HEK293 (cell line): ENCODE results near the gene INO80.

Experiments
- CTCF ChIA-PET: fragments of 350-600 bp; formaldehyde crosslinking; extraction: SDS; loops from one replicate; lab custom pipeline; 2021; ENCODE audit warnings: antibody characterized with exemption; lab: Yijun Ruan, JAX
- POLR2A ChIA-PET: fragments of 300-600 bp; formaldehyde crosslinking; extraction: SDS; loops from one replicate; lab custom pipeline; 2020; ENCODE audit warnings: antibody characterized with exemption, inconsistent platforms; lab: Yijun Ruan, JAX
- H3K27ac ChIP-seq: fragments of 200-500 bp; sonication (Bioruptor generic); 2 replicates; pipeline ENCODE4 v1.5.1; 2014; ENCODE audit warnings: low read depth, low read length, control low read depth, inconsistent platforms; ENCODE audit errors: extremely low read depth
- H3K36me3 ChIP-seq, 2 experiments: fragments of 200-500 bp in 1 of 2; sonication (Bioruptor generic) in 1 of 2; 1 replicate in 1 of 2; 2 replicates in 1 of 2; pipeline ENCODE4 v1.5.1; 2014 to 2017; ENCODE audit warnings: inconsistent platforms in 2 of 2, low read length in 2 of 2; ENCODE audit not compliant: control insufficient read depth in 2 of 2, insufficient read depth in 1 of 2
- H3K4me1 ChIP-seq: fragments of 200-500 bp; sonication (Bioruptor generic); 2 replicates; pipeline ENCODE4 v1.5.1; 2014; ENCODE audit warnings: mild to moderate bottlenecking, low read length, inconsistent platforms; ENCODE audit not compliant: control insufficient read depth, insufficient read depth
- H3K4me3 ChIP-seq: 2 replicates; pipeline ENCODE4 v1.5.1; 2011; ENCODE audit warnings: low read depth, mild to moderate bottlenecking, control low read depth, low read length, moderate library complexity
- H3K9me3 ChIP-seq: fragments of 200-500 bp; sonication (Bioruptor generic); 2 replicates; pipeline ENCODE4 v1.5.1; 2014; ENCODE audit warnings: low read depth, low read length, inconsistent platforms; ENCODE audit not compliant: control insufficient read depth, insufficient read depth
- EGR2 ChIP-seq: fragments of 450-650 bp; formaldehyde crosslinking; IDR thresholded peaks from 2 replicates; pipeline ENCODE4 v1.5.1; 2016; ENCODE audit warnings: low read depth, missing biosample characterization, missing genetic modification characterization
- PRDM6 ChIP-seq: fragments of 450-650 bp; formaldehyde crosslinking; IDR thresholded peaks from 2 replicates; pipeline ENCODE4 v1.5.1; 2017; ENCODE audit warnings: missing biosample characterization, missing genetic modification characterization
- SETDB1 ChIP-seq: IDR thresholded peaks from one replicate; pipeline ENCODE4 v1.6.1; 2017; ENCODE audit warnings: mild to moderate bottlenecking, low read length, moderate library complexity, mixed read lengths; ENCODE audit not compliant: insufficient read length
- SP7 ChIP-seq: fragments of 450-650 bp; formaldehyde crosslinking; IDR thresholded peaks from 2 replicates; pipeline ENCODE4 v1.5.1; 2016; ENCODE audit warnings: missing biosample characterization, missing genetic modification characterization
- TSHZ1 ChIP-seq: fragments of 450-650 bp; formaldehyde crosslinking; IDR thresholded peaks from 2 replicates; pipeline ENCODE4 v1.5.1; 2016; ENCODE audit warnings: missing biosample characterization, missing genetic modification characterization, borderline replicate concordance
- ZBTB7A ChIP-seq: fragments of 450-650 bp; formaldehyde crosslinking; IDR thresholded peaks from 2 replicates; pipeline ENCODE4 v1.5.1; 2016; ENCODE audit warnings: low read depth, missing biosample characterization, missing genetic modification characterization
- ZNF175 ChIP-seq: fragments of 450-650 bp; formaldehyde crosslinking; IDR thresholded peaks from 2 replicates; pipeline ENCODE4 v1.5.1; 2016; ENCODE audit warnings: missing biosample characterization, missing genetic modification characterization
- ZNF24 ChIP-seq: fragments of 450-650 bp; formaldehyde crosslinking; IDR thresholded peaks from 2 replicates; pipeline ENCODE4 v1.5.1; 2016; ENCODE audit warnings: missing biosample characterization, missing genetic modification characterization
- ZNF311 ChIP-seq: fragments of 450-650 bp; formaldehyde crosslinking; IDR thresholded peaks from 2 replicates; pipeline ENCODE4 v1.5.1; 2017; ENCODE audit warnings: missing biosample characterization, missing genetic modification characterization, borderline replicate concordance
- ZNF324 ChIP-seq: fragments of 450-650 bp; formaldehyde crosslinking; IDR thresholded peaks from 2 replicates; pipeline ENCODE4 v1.5.1; 2016; ENCODE audit warnings: missing biosample characterization, missing genetic modification characterization
- ZNF366 ChIP-seq: fragments of 450-650 bp; formaldehyde crosslinking; conservative IDR thresholded peaks from 2 replicates; pipeline ENCODE4 v1.5.1; 2016; ENCODE audit warnings: missing biosample characterization, missing genetic modification characterization
- ZNF48 ChIP-seq: fragments of 450-650 bp; formaldehyde crosslinking; IDR thresholded peaks from 2 replicates; pipeline ENCODE4 v1.5.1; 2016; ENCODE audit warnings: missing biosample characterization, missing genetic modification characterization
- ZNF555 ChIP-seq: fragments of 450-650 bp; formaldehyde crosslinking; conservative IDR thresholded peaks from 2 replicates; pipeline ENCODE4 v1.5.1; 2017; ENCODE audit warnings: missing biosample characterization, mild to moderate bottlenecking, missing genetic modification characterization, inconsistent platforms
- ZNF610 ChIP-seq: fragments of 450-650 bp; formaldehyde crosslinking; IDR thresholded peaks from 2 replicates; pipeline ENCODE4 v1.5.1; 2016; ENCODE audit warnings: missing biosample characterization, missing genetic modification characterization, borderline replicate concordance
- ZNF660 ChIP-seq: fragments of 450-650 bp; IDR thresholded peaks from 2 replicates; pipeline ENCODE4 v1.5.1; 2018; ENCODE audit warnings: missing biosample characterization, mild to moderate bottlenecking, missing genetic modification characterization
- ZNF677 ChIP-seq: fragments of 450-650 bp; IDR thresholded peaks from 2 replicates; pipeline ENCODE4 v1.5.0; 2018; ENCODE audit warnings: missing biosample characterization, mild to moderate bottlenecking, missing genetic modification characterization, moderate library complexity
- ZNF747 ChIP-seq: fragments of 450-650 bp; formaldehyde crosslinking; IDR thresholded peaks from 2 replicates; pipeline ENCODE4 v1.5.1; 2016; ENCODE audit warnings: missing biosample characterization, missing genetic modification characterization
- ZNF76 ChIP-seq: fragments of 450-650 bp; formaldehyde crosslinking; IDR thresholded peaks from 2 replicates; pipeline ENCODE4; 2016; ENCODE audit warnings: low read depth, missing biosample characterization, missing genetic modification characterization, borderline replicate concordance
- ZNF837 ChIP-seq: fragments of 450-650 bp; formaldehyde crosslinking; IDR thresholded peaks from 2 replicates; pipeline ENCODE4 v1.5.1; 2016; ENCODE audit warnings: missing biosample characterization, missing genetic modification characterization
- ZSCAN16 ChIP-seq: fragments of 450-650 bp; formaldehyde crosslinking; IDR thresholded peaks from 2 replicates; pipeline ENCODE4 v1.5.1; 2016; ENCODE audit warnings: missing biosample characterization, missing genetic modification characterization
- TF ChIP-seq, protein P1 (sequence below): fragments of 450-650 bp; formaldehyde crosslinking; IDR thresholded peaks from 2 replicates; pipeline ENCODE4 v1.5.1; 2016; ENCODE audit warnings: missing biosample characterization, missing genetic modification characterization
- TF ChIP-seq, protein P2 (sequence below): fragments of 450-650 bp; formaldehyde crosslinking; IDR thresholded peaks from 2 replicates; pipeline ENCODE4 v1.5.1; 2016; ENCODE audit warnings: missing biosample characterization, missing genetic modification characterization
- TF ChIP-seq, protein P3 (sequence below): sonication (generic); formaldehyde crosslinking; IDR thresholded peaks from 2 replicates; pipeline ENCODE4 v1.8.1; 2022; ENCODE audit warnings: mild to moderate bottlenecking, moderate library complexity, missing genetic modification reagents
- TF ChIP-seq, protein P4 (sequence below): fragments of 450-650 bp; formaldehyde crosslinking; IDR thresholded peaks from 2 replicates; pipeline ENCODE4 v1.5.1; 2017; ENCODE audit warnings: missing biosample characterization, missing genetic modification characterization
- TF ChIP-seq, protein P5 (sequence below): fragments of 450-650 bp; IDR thresholded peaks from 2 replicates; pipeline ENCODE4 v1.5.1; 2018; ENCODE audit warnings: missing biosample characterization, mild to moderate bottlenecking, missing genetic modification characterization

Gene INO80

GRCh38 chr15:41148065-41148464, 32.0 kb upstream of the INO80 start:
- H3K27ac ChIP-seq = no peak overlapping the region
- no peak overlapping the region for H3K4me3 ChIP-seq
- H3K9me3 ChIP-seq = no peaks in the 10 kb centered on the region
- H3K4me1 ChIP-seq = no peaks in the 10 kb centered on the region
- ChIA-PET POLR2A (no interaction called here), CTCF (no interaction called here)
- no peak for TF ChIP-seq ZSCAN16 (tag by site-specific recombination)
- no peak for TF ChIP-seq ZNF555
- TF ChIP-seq ZNF837 (tag by site-specific recombination) = no peak
- TF ChIP-seq SP7 (tag by site-specific recombination) = no peak
- TF ChIP-seq, protein P1, sequence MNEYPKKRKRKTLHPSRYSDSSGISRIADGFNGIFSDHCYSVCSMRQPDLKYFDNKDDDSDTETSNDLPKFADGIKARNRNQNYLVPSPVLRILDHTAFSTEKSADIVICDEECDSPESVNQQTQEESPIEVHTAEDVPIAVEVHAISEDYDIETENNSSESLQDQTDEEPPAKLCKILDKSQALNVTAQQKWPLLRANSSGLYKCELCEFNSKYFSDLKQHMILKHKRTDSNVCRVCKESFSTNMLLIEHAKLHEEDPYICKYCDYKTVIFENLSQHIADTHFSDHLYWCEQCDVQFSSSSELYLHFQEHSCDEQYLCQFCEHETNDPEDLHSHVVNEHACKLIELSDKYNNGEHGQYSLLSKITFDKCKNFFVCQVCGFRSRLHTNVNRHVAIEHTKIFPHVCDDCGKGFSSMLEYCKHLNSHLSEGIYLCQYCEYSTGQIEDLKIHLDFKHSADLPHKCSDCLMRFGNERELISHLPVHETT (tag by site-specific recombination) = no peak
- no peak for TF ChIP-seq ZNF677 (tag by site-specific recombination)
- no peak for TF ChIP-seq ZNF24 (tag by site-specific recombination)
- TF ChIP-seq ZNF311 (tag by site-specific recombination) = no peak
- TF ChIP-seq SETDB1 = no peak
- no peak for TF ChIP-seq EGR2
- TF ChIP-seq, protein P2, sequence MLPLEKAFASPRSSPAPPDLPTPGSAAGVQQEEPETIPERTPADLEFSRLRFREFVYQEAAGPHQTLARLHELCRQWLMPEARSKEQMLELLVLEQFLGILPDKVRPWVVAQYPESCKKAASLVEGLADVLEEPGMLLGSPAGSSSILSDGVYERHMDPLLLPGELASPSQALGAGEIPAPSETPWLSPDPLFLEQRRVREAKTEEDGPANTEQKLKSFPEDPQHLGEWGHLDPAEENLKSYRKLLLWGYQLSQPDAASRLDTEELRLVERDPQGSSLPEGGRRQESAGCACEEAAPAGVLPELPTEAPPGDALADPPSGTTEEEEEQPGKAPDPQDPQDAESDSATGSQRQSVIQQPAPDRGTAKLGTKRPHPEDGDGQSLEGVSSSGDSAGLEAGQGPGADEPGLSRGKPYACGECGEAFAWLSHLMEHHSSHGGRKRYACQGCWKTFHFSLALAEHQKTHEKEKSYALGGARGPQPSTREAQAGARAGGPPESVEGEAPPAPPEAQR (tag by site-specific recombination) = no peak
- no peak for TF ChIP-seq ZNF324 (tag by site-specific recombination)
- no peak for TF ChIP-seq ZNF366 (tag by site-specific recombination)
- no peak for TF ChIP-seq ZNF610 (tag by site-specific recombination)
- TF ChIP-seq, protein P3, sequence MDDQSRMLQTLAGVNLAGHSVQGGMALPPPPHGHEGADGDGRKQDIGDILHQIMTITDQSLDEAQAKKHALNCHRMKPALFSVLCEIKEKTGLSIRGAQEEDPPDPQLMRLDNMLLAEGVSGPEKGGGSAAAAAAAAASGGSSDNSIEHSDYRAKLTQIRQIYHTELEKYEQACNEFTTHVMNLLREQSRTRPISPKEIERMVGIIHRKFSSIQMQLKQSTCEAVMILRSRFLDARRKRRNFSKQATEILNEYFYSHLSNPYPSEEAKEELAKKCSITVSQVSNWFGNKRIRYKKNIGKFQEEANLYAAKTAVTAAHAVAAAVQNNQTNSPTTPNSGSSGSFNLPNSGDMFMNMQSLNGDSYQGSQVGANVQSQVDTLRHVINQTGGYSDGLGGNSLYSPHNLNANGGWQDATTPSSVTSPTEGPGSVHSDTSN (CRISPR knock-in tag) = no peak
- TF ChIP-seq, protein P4, sequence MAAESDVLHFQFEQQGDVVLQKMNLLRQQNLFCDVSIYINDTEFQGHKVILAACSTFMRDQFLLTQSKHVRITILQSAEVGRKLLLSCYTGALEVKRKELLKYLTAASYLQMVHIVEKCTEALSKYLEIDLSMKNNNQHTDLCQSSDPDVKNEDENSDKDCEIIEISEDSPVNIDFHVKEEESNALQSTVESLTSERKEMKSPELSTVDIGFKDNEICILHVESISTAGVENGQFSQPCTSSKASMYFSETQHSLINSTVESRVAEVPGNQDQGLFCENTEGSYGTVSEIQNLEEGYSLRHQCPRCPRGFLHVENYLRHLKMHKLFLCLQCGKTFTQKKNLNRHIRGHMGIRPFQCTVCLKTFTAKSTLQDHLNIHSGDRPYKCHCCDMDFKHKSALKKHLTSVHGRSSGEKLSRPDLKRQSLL (tag by site-specific recombination) = no peak
- TF ChIP-seq ZNF48 (tag by site-specific recombination) = no peak
- TF ChIP-seq ZNF76 (tag by site-specific recombination) = no peak
- TF ChIP-seq, protein P5, sequence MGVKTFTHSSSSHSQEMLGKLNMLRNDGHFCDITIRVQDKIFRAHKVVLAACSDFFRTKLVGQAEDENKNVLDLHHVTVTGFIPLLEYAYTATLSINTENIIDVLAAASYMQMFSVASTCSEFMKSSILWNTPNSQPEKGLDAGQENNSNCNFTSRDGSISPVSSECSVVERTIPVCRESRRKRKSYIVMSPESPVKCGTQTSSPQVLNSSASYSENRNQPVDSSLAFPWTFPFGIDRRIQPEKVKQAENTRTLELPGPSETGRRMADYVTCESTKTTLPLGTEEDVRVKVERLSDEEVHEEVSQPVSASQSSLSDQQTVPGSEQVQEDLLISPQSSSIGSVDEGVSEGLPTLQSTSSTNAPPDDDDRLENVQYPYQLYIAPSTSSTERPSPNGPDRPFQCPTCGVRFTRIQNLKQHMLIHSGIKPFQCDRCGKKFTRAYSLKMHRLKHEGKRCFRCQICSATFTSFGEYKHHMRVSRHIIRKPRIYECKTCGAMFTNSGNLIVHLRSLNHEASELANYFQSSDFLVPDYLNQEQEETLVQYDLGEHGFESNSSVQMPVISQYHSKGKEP (tag by site-specific recombination) = no peak
- TF ChIP-seq ZNF747 (tag by site-specific recombination) = no peak
- no peaks in the 10 kb centered on the region for H3K36me3 ChIP-seq

DNA sequence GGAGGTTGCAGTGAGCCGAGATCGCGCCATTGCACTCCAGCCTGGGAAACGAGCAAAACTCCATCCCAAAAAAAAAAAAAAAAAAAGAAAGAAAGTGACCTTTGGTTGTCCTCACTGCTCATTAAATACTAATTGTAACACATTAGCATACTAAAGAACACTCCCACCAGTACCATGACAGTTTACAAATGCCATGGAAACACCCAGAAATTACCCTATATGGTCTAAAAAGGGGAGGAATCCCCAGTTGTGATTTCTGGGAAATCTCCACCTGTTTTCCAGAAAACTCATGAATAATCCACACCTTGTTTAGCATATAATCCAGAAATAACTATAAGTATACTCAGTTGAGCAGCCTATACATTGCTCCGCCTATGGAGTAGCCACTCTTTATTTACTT, 23.5 kb upstream of the INO80 start:
- POLR2A ChIA-PET = no interaction called here
- no peak overlapping the region for H3K4me3 ChIP-seq
- H3K27ac ChIP-seq = no peak overlapping the region
- no peaks in the 10 kb centered on the region for H3K9me3 ChIP-seq
- no peaks in the 10 kb centered on the region for H3K36me3 ChIP-seq
- TF ChIP-seq ZNF660 (tag by site-specific recombination) = no peak
- TF ChIP-seq ZBTB7A (tag by site-specific recombination) = no peak
- no peak for TF ChIP-seq TSHZ1 (tag by site-specific recombination)
- no peak for TF ChIP-seq PRDM6 (tag by site-specific recombination)
- TF ChIP-seq ZNF175 (tag by site-specific recombination) = no peak
- TF ChIP-seq, all 188 proteins: peak for 0
- H3K4me1 ChIP-seq = no peaks in the 10 kb centered on the region
- CTCF ChIA-PET = no interaction called here
